Progenitor cell of endocrine pancreas (in vitro differentiated cells): ENCODE data around the gene ZNF846. TPM values are rescaled to one million over a fixed set of nuclear protein-coding genes. Genes with fewer than 3 reads are reported as not detected.

Experiments
- DNase-seq: peaks from one replicate; pipeline ENCODE4 v3.0.0; 2021; ENCODE audit warnings: low spot score; ENCODE audit not compliant: unreplicated experiment
- H3K27ac Mint-ChIP-seq: 2 replicates; pipeline ENCODE4 v1.8.0; 2021; ENCODE audit warnings: mild to moderate bottlenecking, moderate library complexity, mixed read lengths
- H3K27me3 Mint-ChIP-seq: 2 replicates; pipeline ENCODE4 v1.8.0; 2021; ENCODE audit warnings: mixed read lengths
- H3K36me3 Mint-ChIP-seq: 2 replicates; pipeline ENCODE4 v1.8.0; 2022; ENCODE audit warnings: mixed read lengths; ENCODE audit not compliant: insufficient read depth
- H3K4me1 Mint-ChIP-seq: 2 replicates; pipeline ENCODE4 v1.8.0; 2021; ENCODE audit warnings: low read depth, mixed read lengths
- H3K4me3 Mint-ChIP-seq: 2 replicates; pipeline ENCODE4 v1.8.0; 2021; ENCODE audit warnings: low read depth, mild to moderate bottlenecking, moderate library complexity, mixed read lengths
- H3K9me3 Mint-ChIP-seq: 2 replicates; pipeline ENCODE4 v1.8.0; 2021; ENCODE audit warnings: low read depth, mixed read lengths
- long read RNA-seq: library from polyadenylated mRNA; unstranded; transcript quantifications from one replicate; pipeline ENCODE4 v2.0.0, GENCODE V29; 2020
- total RNA-seq: library from RNA; stranded (reverse); gene quantifications from 2 replicates; pipeline ENCODE4 v1.2.1, GENCODE V29; 2021
- TF ChIP-seq, protein P1 (sequence below): fragments of 200-600 bp; sonication (generic); IDR thresholded peaks from one replicate; pipeline ENCODE4 v1.5.0; 2021; ENCODE audit warnings: antibody characterized with exemption, mild to moderate bottlenecking; ENCODE audit not compliant: unreplicated experiment

ZNF846 gene
- 33.3 and 34.0 TPM in 2 replicates for total RNA-seq
- long read RNA-seq, partial matches to known transcripts: 1 of 13 reads
- long read RNA-seq, other reads (novel, unspliced or antisense): 12 of 13 reads

DNA sequence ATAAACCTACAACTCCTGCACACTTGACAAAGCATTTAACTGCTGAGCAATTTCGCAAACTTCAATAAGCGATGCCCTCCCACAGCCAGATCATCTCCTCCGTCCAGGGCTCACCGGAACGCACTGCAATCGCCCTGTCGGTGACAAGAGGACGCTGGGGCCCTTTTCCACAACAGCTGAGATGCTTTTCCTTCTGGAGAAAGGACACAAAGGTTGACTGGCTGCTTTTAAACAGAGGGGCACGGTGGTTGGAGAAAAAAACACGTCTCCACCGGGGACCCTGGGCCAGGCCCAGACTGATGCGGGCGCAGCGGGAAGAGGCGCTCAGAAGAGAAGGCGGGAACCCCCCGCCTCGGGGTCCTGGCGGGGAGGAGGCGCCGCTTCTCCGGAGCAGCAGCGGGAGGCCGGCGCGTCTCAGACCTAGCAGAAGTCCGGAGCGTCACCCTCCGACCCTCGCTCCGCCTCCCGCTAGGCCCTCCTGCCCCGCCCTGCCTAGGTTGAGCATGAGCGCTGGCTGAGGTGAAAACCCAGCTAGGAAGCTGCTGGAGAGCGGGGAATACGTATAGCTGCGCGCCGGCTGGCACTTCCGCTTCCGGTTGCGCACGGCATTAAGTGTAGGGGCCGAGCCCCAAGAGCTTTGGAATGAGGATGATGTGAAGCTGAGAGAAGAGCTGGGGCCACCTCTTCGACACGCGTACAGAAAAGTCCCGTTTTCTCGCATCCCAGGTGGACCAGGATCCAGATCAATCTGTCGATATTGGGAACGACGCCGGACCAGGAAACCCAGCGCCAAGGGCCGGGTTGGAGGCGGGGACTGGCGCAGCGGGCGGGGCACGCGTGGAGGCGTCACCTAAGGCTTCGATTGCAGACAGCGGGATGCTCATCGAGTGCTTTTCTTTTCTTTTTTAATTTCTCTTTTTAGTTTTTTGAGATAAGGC is at the start of gene ZNF846:
Gene ZNF846 (minus strand): TSS at position 564 of the 938 bp plus-strand sequence. CDS start 3,788 bp downstream, outside the sequence.
- TF ChIP-seq, protein P1, sequence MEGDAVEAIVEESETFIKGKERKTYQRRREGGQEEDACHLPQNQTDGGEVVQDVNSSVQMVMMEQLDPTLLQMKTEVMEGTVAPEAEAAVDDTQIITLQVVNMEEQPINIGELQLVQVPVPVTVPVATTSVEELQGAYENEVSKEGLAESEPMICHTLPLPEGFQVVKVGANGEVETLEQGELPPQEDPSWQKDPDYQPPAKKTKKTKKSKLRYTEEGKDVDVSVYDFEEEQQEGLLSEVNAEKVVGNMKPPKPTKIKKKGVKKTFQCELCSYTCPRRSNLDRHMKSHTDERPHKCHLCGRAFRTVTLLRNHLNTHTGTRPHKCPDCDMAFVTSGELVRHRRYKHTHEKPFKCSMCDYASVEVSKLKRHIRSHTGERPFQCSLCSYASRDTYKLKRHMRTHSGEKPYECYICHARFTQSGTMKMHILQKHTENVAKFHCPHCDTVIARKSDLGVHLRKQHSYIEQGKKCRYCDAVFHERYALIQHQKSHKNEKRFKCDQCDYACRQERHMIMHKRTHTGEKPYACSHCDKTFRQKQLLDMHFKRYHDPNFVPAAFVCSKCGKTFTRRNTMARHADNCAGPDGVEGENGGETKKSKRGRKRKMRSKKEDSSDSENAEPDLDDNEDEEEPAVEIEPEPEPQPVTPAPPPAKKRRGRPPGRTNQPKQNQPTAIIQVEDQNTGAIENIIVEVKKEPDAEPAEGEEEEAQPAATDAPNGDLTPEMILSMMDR: no peak
- Mint-ChIP-seq H3K9me3 (peaks cover 12% of the 10 kb centered on the region), H3K27ac (peak within 1 kb of the TSS; percentile 97)

DNA sequence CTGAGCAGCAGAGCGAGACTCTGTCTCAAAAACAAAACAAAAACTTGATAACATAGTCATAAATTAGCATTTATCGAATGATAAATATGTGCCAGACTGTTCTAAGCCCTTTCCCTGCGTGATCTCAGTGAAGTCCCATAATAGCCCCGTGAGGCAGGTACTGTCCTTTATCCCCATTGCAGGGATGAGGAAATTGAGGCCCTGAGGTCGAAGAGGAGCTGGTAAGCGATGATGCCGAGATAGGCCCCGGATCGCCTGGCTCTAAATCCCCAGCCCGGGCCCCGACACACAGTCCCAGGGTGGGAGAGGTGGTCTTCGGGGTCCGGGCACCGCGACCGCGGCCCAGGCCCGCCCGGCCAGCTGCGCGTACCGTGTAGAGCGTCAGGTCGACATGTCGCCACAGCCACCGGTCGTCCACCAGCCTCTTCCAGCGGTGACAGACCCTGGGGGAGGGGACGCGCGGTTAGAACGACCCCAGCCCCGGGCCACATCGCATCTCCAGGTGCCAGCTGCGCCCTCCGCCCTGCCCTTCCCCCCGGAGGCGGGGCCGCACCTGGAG is 49.7 kb upstream of the ZNF846 start:
- Mint-ChIP-seq H3K27ac (peak overlapping the region; percentile 96), H3K9me3 (peaks cover 7% of the 10 kb centered on the region), H3K36me3 (peaks cover 21% of the 10 kb centered on the region), H3K4me3 (peak overlapping the region; percentile 94), H3K27me3 (no peaks in the 10 kb centered on the region), H3K4me1 (peaks cover 11% of the 10 kb centered on the region)
- no peak for DNase-seq
- TF ChIP-seq, protein P1: no peak

More for the DNA sequence above, at the start of gene ZNF846:
- Mint-ChIP-seq H3K27me3 (no peaks in the 10 kb centered on the region), H3K4me3 (peak within 1 kb of the TSS; percentile 96), H3K36me3 (peaks cover 35% of the 10 kb centered on the region), H3K4me1 (peaks cover 4% of the 10 kb centered on the region)
- DNase-seq: peak; percentile 89

DNA sequence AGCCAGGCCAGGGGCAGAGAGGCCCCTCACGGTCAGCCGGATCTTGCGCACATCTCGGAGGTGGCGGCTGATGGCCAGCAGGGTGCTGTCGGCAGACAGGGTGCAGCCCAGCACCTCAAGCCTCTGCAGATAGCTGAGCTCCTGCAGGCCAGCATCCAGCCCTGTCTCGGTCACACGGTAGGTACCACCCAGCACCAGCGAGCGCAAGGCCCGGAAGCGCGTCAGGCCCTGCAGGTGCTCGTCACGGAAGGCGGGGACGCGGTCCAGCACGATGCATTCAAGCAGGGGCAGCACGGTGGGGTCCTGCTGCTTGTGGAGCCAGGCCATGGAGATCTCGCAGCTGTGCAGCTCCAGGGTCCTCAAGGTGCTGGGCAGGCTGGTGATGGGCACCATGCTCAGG is 42.6 kb upstream of the ZNF846 start:
- no peak overlapping the region for H3K4me3 Mint-ChIP-seq
- no peak for DNase-seq
- no peaks in the 10 kb centered on the region for H3K4me1 Mint-ChIP-seq
- no peaks in the 10 kb centered on the region for H3K9me3 Mint-ChIP-seq
- peaks cover 16% of the 10 kb centered on the region for H3K36me3 Mint-ChIP-seq
- TF ChIP-seq, protein P1: no peak
- no peaks in the 10 kb centered on the region for H3K27me3 Mint-ChIP-seq
- no peak overlapping the region for H3K27ac Mint-ChIP-seq

DNA sequence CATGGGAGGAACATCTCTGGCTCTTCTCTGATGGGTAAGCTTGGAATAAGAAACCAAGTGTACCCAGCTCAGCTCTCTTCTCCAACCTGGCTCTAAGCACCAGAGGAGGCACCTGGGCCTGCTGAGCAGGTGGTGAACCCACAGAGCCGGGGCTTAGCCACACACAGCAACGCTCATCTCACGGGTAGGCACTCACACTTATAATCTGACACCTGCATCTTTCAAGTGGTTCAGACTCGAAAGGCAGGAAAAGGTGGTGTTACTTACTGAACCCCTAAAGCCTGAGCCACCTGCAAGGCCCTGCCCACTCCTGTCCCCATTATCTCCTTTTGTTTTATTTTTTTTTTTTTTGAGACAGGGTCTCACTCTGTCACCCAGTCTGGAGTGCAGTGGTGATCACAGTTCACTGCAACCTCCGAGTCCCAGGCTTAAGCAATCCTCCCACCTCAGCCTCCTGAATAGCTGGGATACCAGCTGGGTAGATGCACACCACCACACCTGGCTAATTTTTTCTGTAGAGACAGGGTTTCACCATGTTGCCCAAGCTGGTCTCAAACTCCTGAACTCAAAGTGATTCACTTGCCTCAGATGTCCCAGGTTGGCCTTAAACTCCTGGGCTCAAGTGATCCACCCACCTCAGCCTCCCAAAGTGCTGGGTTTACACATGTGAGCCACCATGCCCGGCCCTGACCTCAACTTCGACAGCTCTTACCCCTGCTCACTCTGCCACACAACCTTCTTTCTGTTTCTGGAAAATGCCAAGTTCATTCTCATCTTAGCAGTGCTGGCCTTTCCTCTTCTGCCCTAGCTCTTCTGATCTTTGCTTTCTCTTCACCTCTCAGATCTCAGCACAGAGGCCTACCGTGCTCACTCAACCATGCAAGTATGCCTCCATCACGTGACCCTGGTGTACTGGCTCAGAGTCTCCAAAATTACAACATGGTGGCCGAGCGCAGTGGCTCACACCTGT is 40.6 kb upstream of the ZNF846 start:
- Mint-ChIP-seq H3K27ac (no peak overlapping the region), H3K27me3 (no peaks in the 10 kb centered on the region), H3K4me3 (no peak overlapping the region), H3K9me3 (no peaks in the 10 kb centered on the region), H3K4me1 (no peaks in the 10 kb centered on the region), H3K36me3 (peaks cover 8% of the 10 kb centered on the region)
- TF ChIP-seq, protein P1: no peak
- no peak for DNase-seq
